Activated naive CD8-positive, alpha-beta T cell treated with anti-CD3 and anti-CD28 coated beads, Interleukin-2, amount 50 U/mL, for 16 hours (primary cell): ENCODE measurements around the gene SECTM1.

ENCODE experiments used
- DNase-seq: peaks from one replicate; pipeline ENCODE4 v3.0.0-alpha.2; 2020; ENCODE audit warnings: low read depth, low spot score

The SECTM1 gene

DNA sequence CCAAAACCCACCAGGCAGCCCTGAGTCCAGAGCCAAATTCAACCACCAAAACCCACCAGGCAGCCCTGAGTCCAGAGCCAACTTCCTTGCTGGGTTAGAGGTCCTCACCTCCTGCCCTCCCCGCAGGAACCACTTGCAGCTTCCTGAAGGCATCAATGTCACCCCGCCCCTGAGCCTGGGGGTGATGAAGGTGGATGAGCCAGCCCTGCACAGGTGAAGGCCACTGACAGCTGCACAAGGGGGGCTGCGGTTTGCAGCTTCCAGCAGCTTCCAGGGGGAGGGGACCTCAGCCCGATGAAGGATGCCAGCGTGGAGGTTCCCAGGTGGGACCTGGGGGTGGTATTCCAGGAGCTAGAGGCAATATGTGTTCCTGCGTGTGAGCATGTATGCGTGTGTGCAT, 52.5 kb downstream of the SECTM1 start:
- no peak for DNase-seq

DNA sequence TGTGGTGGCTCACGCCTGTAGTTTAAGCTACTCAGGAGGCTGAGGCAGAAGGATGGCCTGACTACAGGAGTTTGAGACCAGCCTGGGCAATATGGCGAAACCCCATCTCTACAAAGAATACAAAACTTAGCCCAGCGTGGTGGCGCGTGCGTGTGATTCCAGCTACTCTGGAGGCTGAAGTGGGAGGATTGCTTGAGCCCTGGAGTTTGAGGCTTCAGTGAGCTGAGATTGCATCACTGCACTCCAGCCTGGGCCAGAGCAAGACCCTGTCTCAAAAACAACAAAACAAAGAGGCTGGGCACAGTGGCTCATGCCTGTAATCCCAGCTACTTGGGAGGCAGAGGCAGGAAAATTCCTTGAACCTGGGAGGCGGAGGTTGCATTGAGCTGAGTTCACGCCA, 53.0 kb downstream of the SECTM1 start:
- no peak for DNase-seq

DNA sequence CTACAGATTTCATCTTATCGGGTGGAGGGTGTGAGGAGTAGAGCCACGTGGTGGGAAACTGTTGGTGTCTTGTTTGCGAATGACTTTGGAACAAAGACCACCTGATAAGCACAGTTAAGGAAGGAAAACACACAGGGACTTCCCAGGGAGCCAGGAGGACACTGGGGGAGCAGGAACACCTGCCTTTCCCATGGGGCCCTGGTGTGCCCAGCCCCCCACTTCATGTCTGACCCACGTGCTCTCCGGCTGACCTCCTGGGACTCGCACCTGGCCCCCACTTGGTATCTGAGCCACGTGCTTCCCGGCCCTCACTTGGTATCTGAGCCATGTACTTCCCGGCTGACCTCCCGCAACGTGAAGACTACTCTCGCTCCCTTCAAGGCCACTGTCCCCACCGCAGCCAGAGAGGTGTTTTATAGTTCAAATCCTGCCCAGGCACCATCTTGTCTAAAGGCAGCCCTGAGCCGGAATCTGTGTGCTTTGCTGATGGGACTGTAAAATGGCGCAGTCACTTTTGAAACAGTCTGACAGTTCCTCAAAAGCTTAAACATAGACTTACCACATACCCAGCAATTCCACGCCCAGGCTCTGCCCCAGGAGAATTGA, 54.7 kb downstream of the SECTM1 start:
- DNase-seq: no peak

DNA sequence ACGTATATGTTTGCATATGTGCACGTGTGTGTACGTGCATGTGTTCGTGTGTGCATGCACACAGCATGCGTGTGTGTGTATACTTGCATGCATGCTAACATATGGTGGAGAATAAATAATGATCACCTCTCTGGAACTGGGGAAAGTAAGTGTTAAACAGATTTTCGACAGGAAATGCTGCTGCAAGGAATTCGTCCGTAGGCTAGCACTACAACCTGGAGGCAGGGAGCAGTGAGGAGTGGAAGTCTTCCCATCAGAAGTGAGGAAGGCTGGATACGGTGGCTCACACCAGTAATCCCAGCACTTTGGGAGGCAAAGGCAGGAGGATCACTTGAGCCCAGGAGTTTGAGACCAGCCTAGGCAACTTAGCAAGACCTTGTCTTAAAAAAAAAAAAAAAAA, 55.3 kb downstream of the SECTM1 start:
- DNase-seq: no peak

- DNase-seq: no peak
These were observed 55.7 kb downstream of the SECTM1 start for GRCh38 chr17:82277851-82278250.

DNA sequence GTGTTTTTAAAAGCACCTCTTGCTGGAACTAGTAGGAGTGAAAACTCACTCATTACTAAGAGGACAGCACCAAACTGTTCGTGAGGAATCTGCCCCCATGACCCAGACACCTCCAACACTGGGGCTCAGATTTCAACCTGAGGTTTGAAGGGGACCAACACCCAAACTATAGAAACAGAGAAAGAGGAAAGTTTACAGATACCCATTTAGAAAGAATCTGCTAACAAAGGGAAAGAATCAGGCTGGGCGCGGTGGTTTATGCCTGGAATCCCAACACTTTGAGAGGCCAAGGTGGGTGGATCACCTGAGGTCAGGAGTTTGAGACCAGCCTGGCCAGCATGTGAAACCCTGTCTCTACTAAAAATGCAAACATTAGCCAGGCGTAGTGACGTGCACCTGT, 56.6 kb downstream of the SECTM1 start:
- no peak for DNase-seq

DNA sequence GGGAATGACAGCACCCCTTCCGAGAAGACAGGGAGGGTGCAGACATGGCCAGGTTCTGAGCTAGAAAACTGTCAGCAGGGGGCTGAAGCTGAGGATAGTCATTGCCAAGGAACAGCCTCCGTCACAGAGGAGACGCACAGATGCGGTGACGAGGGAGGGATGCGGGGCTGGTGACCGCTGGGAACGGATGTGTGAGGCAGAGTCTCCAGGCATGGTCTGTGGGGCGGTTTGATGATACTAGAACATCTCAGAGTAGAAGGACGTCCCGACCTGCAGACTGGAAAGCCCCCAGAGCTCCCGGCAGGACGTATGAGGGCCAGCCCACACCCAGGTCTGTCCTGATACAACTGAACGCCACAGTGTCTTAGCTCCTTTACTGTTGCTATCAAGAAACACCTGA, 58.2 kb downstream of the SECTM1 start:
- no peak for DNase-seq

DNA sequence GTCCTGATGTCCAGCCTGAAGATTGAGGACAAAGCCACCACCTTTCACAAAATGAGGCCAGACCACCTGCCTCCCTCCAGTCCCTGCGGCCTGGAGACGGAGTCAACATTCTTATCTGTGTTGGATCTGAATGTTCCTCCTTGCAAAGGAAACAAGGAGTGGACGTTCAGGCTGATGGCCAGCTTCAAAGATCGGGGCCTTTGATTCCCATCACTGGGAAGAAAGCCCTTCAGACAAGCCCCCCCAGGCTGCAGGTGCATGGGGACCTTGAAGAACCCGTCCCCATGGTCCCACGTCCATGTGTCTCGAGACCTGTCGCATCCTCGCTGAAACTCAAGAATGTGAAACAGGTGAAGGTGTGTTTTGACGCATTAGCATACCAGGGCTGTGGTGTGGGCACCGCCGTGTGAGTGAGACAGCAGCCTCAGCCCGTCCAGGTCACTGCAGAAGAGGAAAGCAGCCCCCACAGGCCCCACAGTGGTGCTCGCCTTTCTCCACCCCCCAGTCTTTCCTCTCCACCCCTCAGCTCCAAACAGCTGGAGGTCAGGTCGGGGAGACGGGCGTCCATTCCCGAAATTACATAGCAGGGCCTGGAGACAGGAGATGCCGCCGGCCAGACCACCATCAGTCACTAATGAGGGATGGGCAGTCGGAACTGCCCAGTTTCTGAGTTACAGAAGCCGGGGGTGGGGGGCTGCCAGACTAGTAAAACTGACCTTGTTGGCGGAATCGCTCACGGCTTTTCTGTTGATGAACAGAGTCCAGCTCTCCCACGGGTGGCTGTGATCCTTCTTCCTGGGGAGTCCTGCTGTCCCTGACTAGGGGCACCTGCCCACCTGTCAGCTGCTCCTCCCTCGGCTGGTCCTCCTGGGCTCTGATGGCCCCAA, 59.2 kb downstream of the SECTM1 start:
- no peak for DNase-seq

- peak; percentile 84 for DNase-seq
These were observed 60.0 kb downstream of the SECTM1 start, which contains the start of gene CSNK1D for GRCh38 chr17:82273327-82274133. Gene CSNK1D, minus strand, starts transcription at chr17:82273700. Its CDS starts 319 bp downstream, at chr17:82273381.

GRCh38 chr17:82272495-82273326, 60.9 kb downstream of the SECTM1 start:
- DNase-seq: no peak

GRCh38 chr17:82271401-82271800, 62.2 kb downstream of the SECTM1 start:
- DNase-seq: no peak
